Ammon's horn (tissue), 1 donor: Measurements from ENCODE around the gene AZU1.

Experiments used
- DNase-seq: peaks from one replicate; pipeline ENCODE4 v3.0.0-alpha.2; 2016; ENCODE audit warnings: low spot score

Gene AZU1

GRCh38 chr19:797528-798414 is 29.9 kb upstream of the AZU1 start:
- DNase-seq, result peak; percentile 77

- no peak for DNase-seq
These were observed 29.1 kb upstream of the AZU1 start for GRCh38 chr19:798415-799075.

GRCh38 chr19:799076-799881 is 28.4 kb upstream of the AZU1 start:
- DNase-seq, result no peak

- DNase-seq, result no peak
These were observed 27.1 kb upstream of the AZU1 start for GRCh38 chr19:800360-801029.

- DNase-seq, result no peak
These were observed 26.4 kb upstream of the AZU1 start for GRCh38 chr19:801030-801860.

GRCh38 chr19:801861-802497 is 25.7 kb upstream of the AZU1 start:
- DNase-seq, result no peak

- no peak for DNase-seq
These were observed 25.0 kb upstream of the AZU1 start for GRCh38 chr19:802498-803098.

- no peak for DNase-seq
These were observed 24.5 kb upstream of the AZU1 start for GRCh38 chr19:803099-803561.

GRCh38 chr19:803686-804418 is 23.8 kb upstream of the AZU1 start:
- no peak for DNase-seq

GRCh38 chr19:804419-805165 is 23.0 kb upstream of the AZU1 start:
- DNase-seq, result no peak

GRCh38 chr19:805166-805551 is 22.5 kb upstream of the AZU1 start:
- no peak for DNase-seq

GRCh38 chr19:805600-806550 is 21.8 kb upstream of the AZU1 start:
- DNase-seq, result no peak

GRCh38 chr19:806815-807421 is 20.7 kb upstream of the AZU1 start:
- DNase-seq, result no peak

GRCh38 chr19:807627-808422 is 19.8 kb upstream of the AZU1 start:
- DNase-seq, result no peak

- DNase-seq, result no peak
These were observed 19.2 kb upstream of the AZU1 start for GRCh38 chr19:808423-808775.
